ENCODE data around the gene IFNAR1. TPM values are rescaled to one million over a fixed set of nuclear protein-coding genes. Genes with fewer than 3 reads are reported as not detected.
"Not testable (repeated sequence)": the region's sequence is repeated elsewhere in the genome, so short reads cannot be mapped to it uniquely, and the experiment has no call there.

IFNAR1 gene
- total and polyA plus RNA-seq, 4 donors: 32.5 to 63.7 (median 43.7) TPM

GRCh38 chr21:33357177-33357576, 32.4 kb downstream of the IFNAR1 start:
- no peak overlapping the region for H3K4me3 ChIP-seq (ENCODE audit: low read depth, low read length)
- H3K27me3 ChIP-seq (ENCODE audit: control insufficient read depth, insufficient read depth, low read length): peaks cover 2% of the 10 kb centered on the region
- 86% methylated on average over 8 of the region's 8 CpGs for WGBS (ENCODE audit: insufficient coverage)
- H3K9me3 ChIP-seq (ENCODE audit: control insufficient read depth, insufficient read depth, low read length): no peaks in the 10 kb centered on the region
- no peak for DNase-seq (ENCODE audit: low read depth in 4 of 6, low spot score in 6 of 6)
- H3K27ac ChIP-seq (ENCODE audit: low read depth, low read length): no peak overlapping the region
- H3K4me1 ChIP-seq (ENCODE audit: control insufficient read depth, insufficient read depth, low read length): peaks cover 4% of the 10 kb centered on the region
- peaks cover 19% of the 10 kb centered on the region for H3K36me3 ChIP-seq (ENCODE audit: control insufficient read depth, insufficient read depth, low read length)

- peaks cover 4% of the 10 kb centered on the region for H3K4me1 ChIP-seq (ENCODE audit: control insufficient read depth, insufficient read depth, low read length)
- H3K9me3 ChIP-seq (ENCODE audit: control insufficient read depth, insufficient read depth, low read length): no peaks in the 10 kb centered on the region
- 55% methylated on average over 4 of the region's 4 CpGs for WGBS (ENCODE audit: insufficient coverage)
- peaks cover 19% of the 10 kb centered on the region for H3K36me3 ChIP-seq (ENCODE audit: control insufficient read depth, insufficient read depth, low read length)
- no peak for DNase-seq (ENCODE audit: low read depth in 4 of 6, low spot score in 6 of 6)
- H3K27me3 ChIP-seq (ENCODE audit: control insufficient read depth, insufficient read depth, low read length): peaks cover 2% of the 10 kb centered on the region
- no peak overlapping the region for H3K4me3 ChIP-seq (ENCODE audit: low read depth, low read length)
- H3K27ac ChIP-seq (ENCODE audit: low read depth, low read length): no peak overlapping the region
Observed at GRCh38 chr21:33359446-33359845, 34.7 kb downstream of the IFNAR1 start.

- no peak for DNase-seq (ENCODE audit: low read depth in 4 of 6, low spot score in 6 of 6)
- 100% methylated on average over 3 of the region's 6 CpGs for WGBS (ENCODE audit: insufficient coverage)
- H3K27ac ChIP-seq (ENCODE audit: low read depth, low read length): no peak overlapping the region
Observed at GRCh38 chr21:33360281-33360680, 35.5 kb downstream of the IFNAR1 start.

GRCh38 chr21:33360881-33361602, 36.3 kb downstream of the IFNAR1 start:
- peak in 3 of 6 donors; percentile 28 to 57 (median 45) for DNase-seq (ENCODE audit: low read depth in 4 of 6, low spot score in 6 of 6)
- H3K36me3 ChIP-seq (ENCODE audit: control insufficient read depth, insufficient read depth, low read length): peaks cover 13% of the 10 kb centered on the region
- WGBS (ENCODE audit: insufficient coverage): 25% methylated on average over 3 of the region's 14 CpGs
- peaks cover 4% of the 10 kb centered on the region for H3K4me1 ChIP-seq (ENCODE audit: control insufficient read depth, insufficient read depth, low read length)
- H3K27ac ChIP-seq (ENCODE audit: low read depth, low read length): peak overlapping the region; percentile 38
- no peaks in the 10 kb centered on the region for H3K9me3 ChIP-seq (ENCODE audit: control insufficient read depth, insufficient read depth, low read length)
- peaks cover 2% of the 10 kb centered on the region for H3K27me3 ChIP-seq (ENCODE audit: control insufficient read depth, insufficient read depth, low read length)
- H3K4me3 ChIP-seq (ENCODE audit: low read depth, low read length): no peak overlapping the region

More at GRCh38 chr21:33360281-33360680, 35.5 kb downstream of the IFNAR1 start:
- Histone ChIP-seq H3K4me3 (ENCODE audit: low read depth, low read length) (no peak overlapping the region), H3K36me3 (ENCODE audit: control insufficient read depth, insufficient read depth, low read length) (peaks cover 19% of the 10 kb centered on the region), H3K4me1 (ENCODE audit: control insufficient read depth, insufficient read depth, low read length) (peaks cover 4% of the 10 kb centered on the region), H3K27me3 (ENCODE audit: control insufficient read depth, insufficient read depth, low read length) (peaks cover 2% of the 10 kb centered on the region), H3K9me3 (ENCODE audit: control insufficient read depth, insufficient read depth, low read length) (no peaks in the 10 kb centered on the region)

- H3K36me3 ChIP-seq (ENCODE audit: control insufficient read depth, insufficient read depth, low read length): peaks cover 9% of the 10 kb centered on the region
- peaks cover 4% of the 10 kb centered on the region for H3K4me1 ChIP-seq (ENCODE audit: control insufficient read depth, insufficient read depth, low read length)
- WGBS (ENCODE audit: insufficient coverage): 54% methylated on average over 9 of the region's 12 CpGs
- peaks cover 2% of the 10 kb centered on the region for H3K9me3 ChIP-seq (ENCODE audit: control insufficient read depth, insufficient read depth, low read length)
- H3K4me3 ChIP-seq (ENCODE audit: low read depth, low read length): no peak overlapping the region
- DNase-seq (ENCODE audit: low read depth in 4 of 6, low spot score in 6 of 6): peak in 2 of 6 donors; percentile 15 to 71
- H3K27me3 ChIP-seq (ENCODE audit: control insufficient read depth, insufficient read depth, low read length): peaks cover 2% of the 10 kb centered on the region
- no peak overlapping the region for H3K27ac ChIP-seq (ENCODE audit: low read depth, low read length)
Observed at GRCh38 chr21:33362044-33362555, 37.3 kb downstream of the IFNAR1 start.

- not testable (repeated sequence) for DNase-seq (ENCODE audit: low read depth in 4 of 6, low spot score in 6 of 6); H3K4me1 ChIP-seq (ENCODE audit: control insufficient read depth, insufficient read depth, low read length); H3K4me3 ChIP-seq (ENCODE audit: low read depth, low read length); H3K27me3 ChIP-seq (ENCODE audit: control insufficient read depth, insufficient read depth, low read length); H3K27ac ChIP-seq (ENCODE audit: low read depth, low read length); H3K9me3 ChIP-seq (ENCODE audit: control insufficient read depth, insufficient read depth, low read length); H3K36me3 ChIP-seq (ENCODE audit: control insufficient read depth, insufficient read depth, low read length)
- WGBS (ENCODE audit: insufficient coverage): 97% methylated on average over 6 of the region's 10 CpGs
Observed at GRCh38 chr21:33363911-33364609, 39.3 kb downstream of the IFNAR1 start.

- peaks cover 4% of the 10 kb centered on the region for H3K4me1 ChIP-seq (ENCODE audit: control insufficient read depth, insufficient read depth, low read length)
- DNase-seq (ENCODE audit: low read depth in 4 of 6, low spot score in 6 of 6): no peak
- H3K27ac ChIP-seq (ENCODE audit: low read depth, low read length): no peak overlapping the region
- peaks cover 2% of the 10 kb centered on the region for H3K27me3 ChIP-seq (ENCODE audit: control insufficient read depth, insufficient read depth, low read length)
- peaks cover 6% of the 10 kb centered on the region for H3K9me3 ChIP-seq (ENCODE audit: control insufficient read depth, insufficient read depth, low read length)
- 97% methylated on average over 3 of the region's 5 CpGs for WGBS (ENCODE audit: insufficient coverage)
- H3K36me3 ChIP-seq (ENCODE audit: control insufficient read depth, insufficient read depth, low read length): no peaks in the 10 kb centered on the region
- no peak overlapping the region for H3K4me3 ChIP-seq (ENCODE audit: low read depth, low read length)
Observed at GRCh38 chr21:33364830-33365229, 40.1 kb downstream of the IFNAR1 start.

- DNase-seq (ENCODE audit: low read depth in 4 of 6, low spot score in 6 of 6): no peak
- no peaks in the 10 kb centered on the region for H3K4me1 ChIP-seq (ENCODE audit: control insufficient read depth, insufficient read depth, low read length)
- no peak overlapping the region for H3K4me3 ChIP-seq (ENCODE audit: low read depth, low read length)
- WGBS (ENCODE audit: insufficient coverage): 92% methylated on average over 5 of the region's 7 CpGs
- H3K36me3 ChIP-seq (ENCODE audit: control insufficient read depth, insufficient read depth, low read length): no peaks in the 10 kb centered on the region
- no peak overlapping the region for H3K27ac ChIP-seq (ENCODE audit: low read depth, low read length)
- no peaks in the 10 kb centered on the region for H3K27me3 ChIP-seq (ENCODE audit: control insufficient read depth, insufficient read depth, low read length)
- H3K9me3 ChIP-seq (ENCODE audit: control insufficient read depth, insufficient read depth, low read length): peaks cover 6% of the 10 kb centered on the region
Observed at GRCh38 chr21:33367309-33367973, 42.7 kb downstream of the IFNAR1 start.

- Histone ChIP-seq H3K4me3 (ENCODE audit: low read depth, low read length) (no peak overlapping the region), H3K36me3 (ENCODE audit: control insufficient read depth, insufficient read depth, low read length) (no peaks in the 10 kb centered on the region), H3K9me3 (ENCODE audit: control insufficient read depth, insufficient read depth, low read length) (peaks cover 6% of the 10 kb centered on the region), H3K27me3 (ENCODE audit: control insufficient read depth, insufficient read depth, low read length) (no peaks in the 10 kb centered on the region), H3K4me1 (ENCODE audit: control insufficient read depth, insufficient read depth, low read length) (no peaks in the 10 kb centered on the region), H3K27ac (ENCODE audit: low read depth, low read length) (no peak overlapping the region)
- DNase-seq (ENCODE audit: low read depth in 4 of 6, low spot score in 6 of 6): no peak
- 95% methylated on average over 3 of the region's 4 CpGs for WGBS (ENCODE audit: insufficient coverage)
Observed at GRCh38 chr21:33368124-33368523, 43.4 kb downstream of the IFNAR1 start.

All from spinal cord (tissue), 10 donors.